GM19035 (cell line): ENCODE data around the gene KCNH5.

Source experiments
- ATAC-seq: cut with Tn5 transposase; IDR thresholded peaks from one replicate; pipeline ENCODE4 v1.9.1; 2021; ENCODE audit not compliant: unreplicated experiment

KCNH5 gene

DNA sequence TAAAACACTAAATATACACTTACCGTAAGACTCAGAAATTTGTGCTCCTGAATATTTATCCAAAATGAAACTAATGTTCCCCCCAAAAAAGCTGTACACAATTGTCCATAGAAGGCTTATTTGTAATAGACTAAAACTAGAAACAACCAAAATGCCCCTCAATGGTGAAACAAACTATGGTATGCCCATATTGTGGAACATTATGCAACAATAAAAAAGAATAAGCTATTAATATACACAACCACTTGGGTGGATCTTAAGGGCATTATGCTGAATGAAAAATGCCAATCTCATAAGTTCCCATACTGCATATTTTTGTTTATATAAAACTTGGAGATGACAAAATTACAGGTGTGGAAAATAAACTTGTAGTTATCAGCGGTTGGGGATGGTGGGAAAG, 357.4 kb downstream of the KCNH5 start:
- ATAC-seq = no peak

DNA sequence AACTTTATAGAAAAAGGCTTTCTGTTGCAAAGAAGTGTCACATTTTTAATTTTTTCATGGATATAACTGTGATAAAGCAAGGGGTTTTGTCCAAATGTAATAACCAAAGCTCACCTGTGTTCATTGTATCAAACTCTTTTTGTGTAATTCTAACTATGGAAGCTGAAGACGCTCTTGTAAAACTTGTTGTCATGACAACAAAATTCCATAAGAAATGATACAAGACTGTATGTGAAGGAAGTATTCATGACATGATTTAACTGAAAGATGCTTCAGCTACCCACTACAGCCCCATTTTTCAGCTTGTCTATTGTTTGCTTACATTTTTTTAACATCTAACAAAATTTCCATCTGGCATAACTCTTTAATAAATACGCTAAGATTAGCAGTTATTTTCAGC, 360.9 kb downstream of the KCNH5 start:
- no peak for ATAC-seq

DNA sequence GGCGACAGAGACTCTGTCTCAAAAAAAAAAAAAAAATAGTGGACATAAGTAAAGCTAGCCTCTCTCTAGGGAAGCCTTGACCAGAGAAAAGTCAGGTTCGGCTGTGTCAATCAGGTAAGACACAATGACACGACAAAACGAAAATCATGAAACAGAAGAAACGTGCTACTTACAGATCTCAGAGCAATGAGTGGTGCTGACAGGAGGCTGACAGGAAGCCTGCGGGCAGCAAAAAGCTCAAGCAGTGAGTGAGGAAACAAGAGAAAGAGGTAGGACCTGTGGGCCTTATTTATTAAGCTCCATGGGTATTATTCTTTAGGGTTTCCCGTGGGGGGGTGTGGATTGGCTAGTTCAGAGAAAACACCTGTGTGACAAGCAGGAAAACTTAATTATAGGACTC, 363.1 kb downstream of the KCNH5 start:
- ATAC-seq = no peak

DNA sequence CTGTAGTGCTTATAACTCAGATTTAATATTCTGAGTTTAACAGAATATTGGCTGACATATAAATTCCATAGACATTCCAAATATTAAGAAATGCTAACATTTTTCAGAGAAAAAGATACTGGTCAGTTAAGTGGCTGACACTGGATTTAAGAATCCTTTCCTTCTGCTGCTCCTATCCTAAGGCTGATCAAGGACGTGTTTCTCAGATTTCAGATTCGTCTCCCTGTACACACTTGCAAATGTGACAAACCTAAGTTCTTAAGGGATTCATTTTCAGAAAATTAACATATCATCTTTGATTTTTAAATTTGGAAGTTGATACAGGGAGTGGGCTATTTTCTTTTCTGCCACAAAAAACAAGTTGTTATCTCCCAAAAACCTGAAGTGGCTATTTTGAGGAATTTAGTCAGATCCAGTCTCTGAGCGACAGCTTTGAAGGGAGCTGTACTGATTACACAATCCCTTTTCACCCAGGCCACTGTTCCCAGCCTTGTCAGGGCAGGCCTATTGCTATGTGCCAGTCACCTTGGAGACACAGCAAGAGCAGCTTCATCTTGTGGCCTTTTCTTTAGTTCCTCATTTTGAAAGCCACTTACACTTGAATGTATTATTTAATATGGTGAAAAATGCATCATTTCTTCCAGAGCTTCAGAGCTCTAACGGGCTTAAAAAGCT, 370.6 kb downstream of the KCNH5 start:
- ATAC-seq = no peak

DNA sequence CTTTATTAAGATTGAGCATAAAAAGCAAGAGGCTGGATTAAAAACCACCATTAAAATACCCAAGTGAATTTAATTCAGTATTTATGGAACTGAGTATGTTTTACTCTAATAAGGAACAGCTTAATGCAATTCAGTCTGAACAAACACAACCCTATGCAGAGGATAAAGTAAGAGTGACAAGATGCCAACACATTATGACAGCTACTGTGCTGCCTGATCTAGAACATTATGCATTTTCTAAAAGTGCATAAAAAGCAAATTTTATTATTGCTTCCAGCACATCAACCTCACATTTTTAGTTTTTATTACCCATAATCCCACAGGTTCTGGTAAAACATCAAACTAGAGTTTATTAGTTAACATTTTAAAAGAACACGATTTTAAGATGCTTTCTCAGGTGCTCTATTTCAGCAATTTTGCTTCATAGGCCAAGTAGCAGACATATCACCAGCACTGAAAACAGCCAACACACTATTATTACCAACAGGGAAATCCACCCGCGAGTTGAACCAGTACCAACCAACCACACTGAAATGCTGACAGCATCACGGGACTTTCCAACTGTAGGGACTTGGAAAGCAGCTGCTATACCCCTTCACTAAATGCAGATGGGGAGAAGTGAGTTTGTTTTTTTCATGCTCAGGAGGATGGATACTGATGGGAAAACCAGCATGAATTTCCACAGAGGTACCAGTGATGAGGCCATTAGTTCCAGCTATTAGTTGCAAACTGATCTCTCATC, 372.1 kb downstream of the KCNH5 start:
- ATAC-seq = no peak

DNA sequence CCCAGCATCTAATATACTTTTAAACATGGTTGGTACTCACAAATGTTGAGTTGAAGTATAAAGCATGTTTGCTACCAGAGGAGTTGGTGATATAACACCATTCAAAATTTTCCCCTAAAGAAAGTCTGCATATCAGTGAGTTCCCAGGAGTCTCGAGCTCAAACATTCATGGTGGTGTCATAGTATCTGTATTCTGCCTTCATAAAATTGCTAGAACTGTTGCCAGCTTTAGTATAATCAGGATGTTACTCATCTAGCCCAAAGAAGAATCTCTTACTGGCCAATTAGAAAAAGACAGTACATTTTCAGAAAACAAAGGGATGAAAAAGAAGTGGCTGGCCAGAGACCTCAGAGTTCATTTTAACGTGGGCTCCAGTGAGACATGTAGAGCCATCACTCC, 374.7 kb downstream of the KCNH5 start:
- ATAC-seq = no peak

DNA sequence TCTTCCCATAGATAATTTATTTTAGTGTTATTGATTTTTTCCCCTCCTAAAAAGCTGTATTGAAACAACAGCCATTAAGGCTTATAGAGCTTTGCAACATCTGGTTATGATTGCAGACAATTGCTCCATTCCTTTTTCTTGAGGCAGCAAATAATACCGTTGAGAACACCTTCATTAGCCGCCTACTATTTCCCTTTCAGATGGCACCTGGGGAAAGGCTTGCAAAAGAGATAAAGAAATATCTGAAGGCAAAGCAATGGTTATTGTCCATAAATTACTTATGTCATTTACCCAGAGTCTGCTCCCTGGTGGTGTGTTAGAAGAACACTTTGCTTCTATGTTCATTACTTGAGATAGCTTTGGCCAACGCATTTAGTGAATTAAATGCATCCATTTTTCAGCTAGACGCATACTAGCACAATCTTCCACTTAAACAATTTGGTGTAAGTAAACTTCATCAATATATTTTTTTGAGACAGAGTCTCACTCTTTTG, 377.8 kb downstream of the KCNH5 start:
- no peak for ATAC-seq

DNA sequence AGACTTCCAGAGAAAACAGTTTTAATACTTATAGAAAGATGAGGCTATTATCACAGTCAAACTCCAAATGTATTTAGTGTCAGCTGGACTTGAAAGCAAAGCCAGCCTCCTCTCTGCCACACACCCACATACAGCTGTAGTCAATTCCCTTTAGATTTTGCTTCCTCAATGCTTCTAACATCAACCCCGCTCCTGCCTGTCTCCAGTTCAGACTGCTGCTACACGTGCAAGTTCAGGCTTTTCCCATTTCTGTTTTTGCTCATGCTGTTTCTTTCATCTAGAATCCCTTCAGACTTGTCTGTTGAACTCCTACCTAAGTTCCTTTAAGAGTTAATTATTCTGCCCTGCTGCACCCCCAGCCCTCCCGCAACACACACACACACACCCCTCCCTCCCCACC, 380.0 kb downstream of the KCNH5 start:
- no peak for ATAC-seq

DNA sequence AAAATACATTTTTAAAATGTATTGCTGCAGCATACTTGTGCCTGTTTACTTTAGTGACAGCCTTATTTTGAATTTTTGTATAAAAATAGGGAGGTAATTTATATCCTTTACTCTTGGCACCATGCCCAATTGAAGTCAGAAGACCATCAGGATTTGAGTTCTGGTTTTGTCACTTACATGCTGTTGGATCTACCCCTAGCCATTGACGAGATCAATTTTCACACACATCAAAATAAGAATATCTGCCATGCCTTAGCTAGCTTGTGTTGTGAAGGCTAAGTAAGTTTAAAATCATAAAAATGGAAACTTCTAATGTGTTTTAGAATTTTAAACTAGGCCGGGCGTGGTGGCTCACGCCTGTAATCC, 381.8 kb downstream of the KCNH5 start:
- no peak for ATAC-seq

DNA sequence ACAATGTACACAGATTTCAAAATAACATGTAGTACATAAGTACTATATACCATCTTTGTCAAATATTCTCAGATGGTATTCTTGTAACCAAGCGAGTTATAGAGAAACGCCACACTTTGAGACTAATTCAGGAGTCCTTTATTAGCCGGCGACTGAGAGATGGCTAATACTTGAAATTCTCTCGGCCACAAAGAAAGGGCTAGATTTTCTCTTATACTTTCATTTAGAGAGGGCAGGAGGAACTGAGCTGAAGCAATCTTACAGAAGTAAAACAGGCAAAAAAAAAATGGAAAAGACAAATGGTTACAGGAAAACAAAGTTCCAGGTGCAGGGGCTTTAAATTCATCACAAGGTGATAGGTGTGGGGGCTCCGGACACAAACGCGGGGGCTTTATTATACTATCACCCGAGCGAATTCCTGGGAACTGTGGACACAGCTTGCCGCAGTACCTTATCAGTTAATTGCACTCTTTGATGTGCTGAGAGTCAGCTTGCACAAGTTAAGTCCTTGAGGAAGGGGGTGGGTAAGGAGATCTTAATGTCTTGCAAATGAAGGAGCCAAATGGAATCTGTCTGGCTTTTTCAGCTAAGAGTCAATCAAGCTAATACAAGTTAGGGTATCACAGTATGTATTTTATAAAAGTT, 382.3 kb downstream of the KCNH5 start:
- ATAC-seq = no peak

DNA sequence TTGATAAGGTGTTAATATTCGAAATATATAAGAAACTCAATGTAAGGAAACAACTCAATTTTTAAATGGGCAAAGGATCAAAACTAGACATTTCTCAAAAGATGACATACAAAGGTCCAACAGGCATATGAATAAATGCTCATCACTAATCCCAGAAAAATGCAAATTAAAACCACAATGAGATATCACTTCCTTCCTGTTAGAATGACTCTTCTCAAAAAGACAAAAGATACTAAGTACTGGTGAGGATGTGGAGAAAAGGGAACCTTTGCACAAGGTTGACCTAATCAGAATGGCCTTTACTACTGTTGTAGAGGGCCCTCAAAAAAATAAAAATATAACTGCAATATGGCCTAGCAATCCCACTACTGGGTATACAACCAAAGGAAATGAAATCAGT, 383.4 kb downstream of the KCNH5 start:
- no peak for ATAC-seq

DNA sequence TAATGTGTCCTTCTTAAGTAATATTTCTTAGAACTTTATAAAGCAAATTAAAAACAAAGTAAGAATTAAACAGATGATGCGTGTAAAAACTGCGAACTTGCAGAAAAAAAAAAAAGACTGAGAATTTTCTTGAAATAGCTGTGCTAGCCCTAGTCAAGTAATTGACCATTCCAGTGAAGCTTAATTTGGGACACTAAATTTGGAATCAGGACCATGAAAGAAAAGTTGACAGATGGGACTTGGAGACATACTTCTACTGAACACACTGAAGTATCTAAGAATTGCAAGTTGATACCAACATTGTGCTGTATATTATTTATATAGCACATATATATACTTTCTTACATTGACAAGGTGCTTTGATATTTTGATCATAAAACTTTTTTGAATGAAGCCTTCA, 386.6 kb downstream of the KCNH5 start:
- ATAC-seq = no peak

DNA sequence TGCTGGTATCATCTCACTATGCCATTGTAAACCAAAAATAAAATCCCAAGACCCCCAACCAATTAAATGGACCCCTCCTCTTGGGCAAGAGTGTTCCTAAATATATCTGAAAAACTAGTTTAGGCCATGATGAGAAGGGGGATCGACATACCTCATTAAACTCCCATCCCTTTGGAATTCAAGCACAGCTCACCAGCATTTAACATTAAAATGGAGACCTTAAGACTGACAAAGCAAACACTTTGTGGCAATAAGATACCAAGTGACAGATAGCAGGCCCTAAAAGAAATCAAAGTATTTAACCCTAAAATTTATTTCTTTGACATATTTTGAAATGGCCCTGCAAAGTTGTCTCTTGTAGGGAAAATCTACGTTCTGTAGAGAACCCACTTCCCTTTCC, 387.9 kb downstream of the KCNH5 start:
- ATAC-seq = no peak

DNA sequence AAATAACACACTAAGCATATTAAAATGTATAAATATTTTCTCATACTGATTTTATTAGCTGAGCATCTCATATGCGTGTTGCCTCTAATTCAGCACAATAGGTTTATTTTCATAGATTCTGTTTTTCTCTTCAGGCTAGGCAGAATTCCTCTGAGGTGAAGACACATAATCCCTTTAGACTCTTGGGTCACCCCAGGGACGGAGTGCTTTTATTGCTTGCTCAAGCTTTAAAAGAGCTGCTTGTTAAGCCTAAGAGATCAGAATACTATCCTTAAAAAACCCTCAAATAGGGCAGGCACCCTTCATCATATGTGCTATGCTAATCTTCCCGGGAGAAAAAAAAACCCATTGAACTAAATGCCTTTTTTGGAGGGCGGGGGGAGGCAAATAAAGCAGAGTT, 390.1 kb downstream of the KCNH5 start:
- ATAC-seq = no peak

DNA sequence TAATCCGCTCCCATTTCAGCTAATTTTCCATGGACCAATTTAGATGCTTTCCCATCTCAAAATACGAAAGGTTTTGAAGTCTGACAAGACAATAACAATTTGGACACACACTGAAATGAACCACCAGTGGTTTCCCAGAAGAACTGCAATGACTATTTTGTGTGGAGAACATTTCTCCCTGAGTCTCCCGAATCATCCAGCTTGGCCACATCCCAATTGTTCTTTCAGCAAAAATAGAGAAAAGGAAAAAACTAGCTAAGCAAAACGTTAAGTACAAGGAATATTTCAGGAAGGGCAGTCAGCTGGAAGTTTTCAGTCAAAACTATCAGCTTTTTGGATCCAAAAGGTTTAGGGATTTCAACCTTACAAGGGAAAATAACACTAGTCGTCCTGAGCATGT, 390.6 kb downstream of the KCNH5 start:
- ATAC-seq = no peak
